Activated CD4-positive, alpha-beta T cell treated with anti-CD3 and anti-CD28 coated beads for 48 hours (primary cell): ENCODE results near the gene ESR2.

Experiments
- DNase-seq: peaks from one replicate; pipeline ENCODE4 v3.0.0-alpha.2; 2020

ESR2 gene

DNA sequence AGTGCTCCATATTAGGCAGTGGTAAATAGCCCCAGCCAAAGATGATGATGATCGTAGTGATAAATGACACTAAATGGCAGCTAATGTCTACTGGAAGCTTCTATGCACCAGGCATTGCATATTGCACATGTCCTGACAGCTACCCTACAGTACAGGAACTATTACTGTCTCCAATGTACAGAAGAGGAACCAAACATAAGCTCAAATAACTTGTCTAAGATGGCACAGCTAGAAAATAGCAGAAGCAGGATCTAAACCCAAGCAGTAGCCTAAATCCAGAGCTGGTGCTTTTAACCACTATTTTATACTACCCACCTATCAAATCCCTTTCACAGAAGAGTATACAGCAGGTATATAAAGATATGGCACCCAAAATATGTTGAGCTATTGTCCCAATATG, 28.9 kb downstream of the ESR2 start:
- no peak for DNase-seq

- no peak for DNase-seq
These were observed 33.8 kb downstream of the ESR2 start for GRCh38 chr14:64260418-64260817.

DNA sequence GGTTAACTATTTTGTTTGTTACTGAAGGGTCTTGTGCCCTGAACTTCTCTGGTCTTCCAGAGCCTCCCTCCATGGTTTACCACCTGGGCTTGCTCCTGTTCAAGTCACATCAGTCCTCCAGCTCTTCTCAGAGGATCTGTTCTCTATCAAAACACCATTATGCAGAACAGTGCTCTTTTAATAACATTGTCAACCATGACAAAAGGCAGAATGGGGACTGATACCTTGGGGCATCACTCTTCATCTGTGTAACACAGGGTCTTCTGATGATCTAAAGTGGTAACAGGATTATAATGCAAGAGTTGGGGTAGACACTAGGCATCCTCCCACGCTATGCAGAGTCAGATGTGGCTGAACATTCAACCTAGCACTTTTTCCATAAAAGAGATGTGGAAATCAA, 38.4 kb downstream of the ESR2 start:
- no peak for DNase-seq

DNA sequence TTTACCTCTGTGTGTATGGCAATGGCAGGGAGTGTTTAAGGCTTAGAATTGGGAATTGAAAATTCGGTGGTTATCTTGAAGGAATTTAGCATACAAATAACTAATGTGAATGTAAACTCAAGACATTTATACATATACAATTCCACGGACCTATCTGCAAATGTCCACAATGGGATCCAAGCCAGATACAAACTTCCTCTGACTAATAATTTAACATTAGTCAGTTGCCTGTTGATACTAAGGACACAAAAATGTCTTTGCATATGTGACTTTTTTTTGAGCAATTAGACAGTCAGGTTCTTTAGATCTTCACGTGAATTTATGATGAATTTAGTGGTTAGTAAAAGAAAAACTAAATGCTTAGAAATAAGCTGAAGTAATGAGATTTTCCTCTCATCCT, 40.5 kb downstream of the ESR2 start:
- DNase-seq: no peak

DNA sequence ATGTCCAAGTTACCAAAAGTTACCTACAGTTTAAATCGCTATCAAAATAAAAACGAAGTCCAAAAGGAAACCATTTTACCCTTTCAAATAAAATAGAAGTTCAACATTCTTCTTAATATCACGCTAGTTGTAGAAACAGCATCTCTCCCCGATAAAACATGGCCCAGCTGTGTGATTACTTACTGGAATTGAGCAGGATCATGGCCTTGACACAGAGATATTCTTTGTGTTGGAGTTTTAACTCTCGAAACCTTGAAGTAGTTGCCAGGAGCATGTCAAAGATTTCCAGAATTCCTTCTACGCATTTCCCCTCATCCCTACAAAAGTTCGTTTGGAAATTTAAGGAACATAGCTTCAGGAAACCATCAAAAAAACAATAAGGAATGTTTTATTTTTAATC, 44.8 kb downstream of the ESR2 start:
- no peak for DNase-seq

DNA sequence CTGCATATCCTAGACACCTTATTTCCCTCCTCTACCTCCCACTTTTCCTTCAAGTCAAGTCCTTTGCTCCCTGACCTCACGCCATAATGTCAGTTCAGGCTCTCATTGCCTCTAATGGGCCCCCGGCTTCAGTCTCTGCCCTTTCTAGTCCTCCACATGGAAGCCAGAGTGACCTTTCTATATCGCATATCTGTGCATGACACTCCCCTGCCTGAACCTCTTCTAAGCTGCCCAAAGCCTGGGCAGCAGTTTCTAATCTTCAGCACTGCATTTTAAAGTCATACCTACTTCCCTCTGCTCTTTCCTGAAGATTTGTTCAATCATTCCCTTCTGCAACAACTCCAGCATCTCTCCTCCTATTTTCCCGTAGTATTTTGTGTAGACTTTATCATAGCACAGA, 45.5 kb downstream of the ESR2 start:
- no peak for DNase-seq

GRCh38 chr14:64247195-64247594, 47.0 kb downstream of the ESR2 start:
- DNase-seq: no peak

DNA sequence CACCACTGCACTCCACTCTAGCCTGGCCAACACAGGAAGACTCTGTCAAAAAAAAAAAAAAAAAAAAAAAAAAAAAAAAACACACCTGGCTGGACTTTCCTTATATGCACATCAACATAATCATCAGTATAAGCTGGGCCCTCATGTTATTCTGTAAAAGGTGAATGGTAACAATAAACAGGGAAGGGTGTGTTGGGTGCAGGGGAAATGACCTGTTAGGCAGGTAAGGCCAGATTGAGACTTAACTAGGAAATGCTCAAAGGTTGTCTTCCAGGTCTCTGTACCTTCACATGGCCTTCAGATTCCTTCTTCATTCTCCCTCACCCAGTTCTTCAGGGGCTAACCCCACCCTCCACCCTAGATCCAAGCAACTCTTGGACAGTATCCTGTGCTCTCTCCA, 47.5 kb downstream of the ESR2 start:
- DNase-seq: no peak

DNA sequence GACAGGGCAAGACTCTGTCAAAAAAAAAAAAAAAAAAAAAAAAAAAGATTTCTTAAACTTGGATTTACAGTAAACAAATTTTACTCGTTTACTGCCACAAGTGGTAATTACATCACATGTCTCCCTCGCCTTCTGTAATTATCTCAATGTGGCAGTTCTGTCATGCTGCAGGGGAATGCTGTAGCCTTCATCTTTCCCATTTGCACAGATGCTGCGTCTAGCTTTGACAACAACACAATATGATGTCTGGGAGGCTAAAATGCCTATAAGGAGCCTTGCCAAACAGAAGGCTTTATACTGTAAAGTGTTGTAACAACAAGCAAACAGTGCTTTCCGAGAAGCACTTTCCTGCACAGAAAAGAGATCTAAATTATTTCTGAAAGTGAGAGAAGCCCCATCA, 48.7 kb downstream of the ESR2 start:
- DNase-seq: no peak

- no peak for DNase-seq
These were observed 49.9 kb downstream of the ESR2 start for GRCh38 chr14:64244279-64244678.

- no peak for DNase-seq
These were observed 55.5 kb downstream of the ESR2 start for GRCh38 chr14:64238631-64239030.

DNA sequence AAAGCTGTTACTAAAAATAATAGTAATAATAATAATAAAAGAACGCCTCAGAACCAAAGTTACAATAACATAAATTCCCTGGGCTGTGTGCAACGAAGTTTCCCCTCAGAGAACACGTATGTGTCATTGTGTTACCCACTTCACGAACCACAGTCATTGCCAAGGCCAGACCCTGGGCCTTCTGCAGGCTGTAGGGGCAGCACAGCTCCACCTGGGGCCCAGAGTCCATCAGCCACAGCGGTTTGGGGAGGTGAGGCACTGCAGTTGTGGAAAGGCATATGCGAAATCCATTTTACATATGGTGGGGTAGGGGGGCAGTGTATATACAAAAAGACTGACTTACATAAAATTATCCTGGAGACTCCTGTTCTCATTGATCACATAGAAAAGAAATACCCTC, 56.1 kb downstream of the ESR2 start:
- no peak for DNase-seq

- DNase-seq: no peak
These were observed 58.2 kb downstream of the ESR2 start for GRCh38 chr14:64235652-64236640.

DNA sequence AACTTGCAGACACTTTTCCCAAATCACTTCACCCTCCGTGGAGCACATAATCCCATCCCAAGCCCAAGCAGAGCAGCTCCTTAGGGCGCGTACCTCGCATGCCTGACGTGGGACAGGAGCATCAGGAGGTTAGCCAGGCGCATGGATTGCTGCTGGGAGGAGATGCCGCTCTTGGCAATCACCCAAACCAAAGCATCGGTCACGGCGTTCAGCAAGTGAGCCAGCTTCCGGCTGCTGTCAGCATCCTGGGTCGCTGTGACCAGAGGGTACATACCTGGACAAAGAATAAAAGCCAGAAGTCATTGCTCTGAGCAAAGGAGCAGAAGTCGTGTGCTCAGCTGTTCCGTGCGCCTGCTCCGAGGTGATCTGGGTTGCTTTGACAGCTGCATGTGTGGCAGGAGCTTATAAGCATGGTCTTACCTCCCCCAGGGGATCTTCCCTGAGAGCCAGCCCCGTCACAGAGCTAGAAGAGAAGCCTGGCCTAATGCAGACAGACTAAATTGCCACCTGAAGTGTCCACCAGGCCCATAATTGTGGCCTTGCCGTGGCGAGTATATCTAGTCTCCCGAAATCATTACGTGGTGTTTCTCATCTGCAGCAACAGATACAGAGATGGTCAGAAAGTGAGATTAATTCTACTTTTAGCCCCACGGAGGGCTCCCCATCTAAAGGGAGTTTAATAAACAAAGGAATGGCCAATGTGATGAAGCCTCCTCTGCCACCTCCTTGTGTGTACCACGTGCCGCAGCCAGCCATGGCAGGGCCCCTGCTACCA, 59.1 kb downstream of the ESR2 start:
- DNase-seq: no peak

DNA sequence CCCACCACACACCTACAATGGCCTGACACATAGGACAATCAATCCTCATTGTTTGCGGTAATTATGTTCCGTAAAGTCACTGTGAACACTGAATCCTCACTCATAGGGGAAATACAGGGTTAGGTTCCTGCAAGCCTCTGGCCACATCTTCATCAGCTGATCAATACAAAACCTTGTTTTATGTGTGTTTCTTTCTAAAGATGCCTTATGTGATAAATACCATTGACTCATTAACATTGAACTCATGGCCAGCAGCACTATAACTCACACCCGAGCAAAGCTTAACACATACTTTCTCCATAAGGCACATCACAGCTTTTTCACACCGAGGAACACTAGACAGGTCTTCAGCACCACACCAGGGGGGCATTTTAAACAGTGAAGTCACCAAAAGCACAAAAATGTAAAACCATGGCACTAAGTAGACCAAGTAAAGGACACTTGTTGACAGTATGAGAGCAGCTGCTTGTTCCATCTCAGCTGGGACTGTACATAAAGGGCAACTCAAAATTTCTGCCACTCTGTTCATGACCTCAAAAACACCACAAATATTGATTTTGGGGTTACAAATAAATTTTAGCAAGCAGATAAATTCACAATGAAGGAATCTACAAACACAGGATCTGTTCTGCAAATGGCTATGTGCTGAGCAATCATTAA, 60.5 kb downstream of the ESR2 start:
- DNase-seq: no peak

DNA sequence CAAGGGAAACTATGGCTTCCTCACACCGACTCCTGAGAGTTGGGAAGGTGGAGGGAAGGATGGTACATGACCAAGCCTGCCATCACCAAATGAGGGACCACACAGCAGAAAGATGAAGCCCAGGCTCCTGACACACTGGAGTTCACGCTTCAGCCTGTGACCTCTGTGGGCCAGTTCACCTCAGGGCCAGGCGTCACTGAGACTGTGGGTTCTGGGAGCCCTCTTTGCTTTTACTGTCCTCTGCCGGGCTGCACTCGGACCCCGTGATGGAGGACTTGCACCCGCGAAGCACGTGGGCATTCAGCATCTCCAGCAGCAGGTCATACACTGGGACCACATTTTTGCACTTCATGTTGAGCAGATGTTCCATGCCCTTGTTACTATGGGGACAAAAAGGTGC, 61.2 kb downstream of the ESR2 start:
- no peak for DNase-seq

- DNase-seq: peak; percentile 40
These were observed 61.9 kb downstream of the ESR2 start for GRCh38 chr14:64232095-64232838.

DNA sequence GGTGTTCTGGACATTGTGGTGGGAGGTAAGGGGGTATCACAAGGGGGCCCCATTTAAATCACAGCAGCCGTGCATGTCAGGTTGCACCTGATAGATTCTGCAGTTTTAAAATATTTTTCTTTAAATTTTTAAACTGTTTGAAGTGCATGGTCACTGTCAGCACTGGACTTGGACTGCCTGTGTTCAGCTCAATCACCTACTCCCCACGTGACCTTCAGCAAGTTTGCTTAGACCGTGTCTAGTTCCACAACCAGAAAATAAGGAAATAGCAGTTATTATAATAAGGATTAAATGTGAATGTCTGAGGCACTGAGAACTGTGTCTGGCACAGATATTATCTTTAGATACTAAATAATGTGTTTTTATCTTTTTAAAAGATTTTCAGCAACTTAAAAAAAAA, 64.7 kb downstream of the ESR2 start:
- DNase-seq: no peak

GRCh38 chr14:64227856-64228255, 66.3 kb downstream of the ESR2 start:
- no peak for DNase-seq

DNA sequence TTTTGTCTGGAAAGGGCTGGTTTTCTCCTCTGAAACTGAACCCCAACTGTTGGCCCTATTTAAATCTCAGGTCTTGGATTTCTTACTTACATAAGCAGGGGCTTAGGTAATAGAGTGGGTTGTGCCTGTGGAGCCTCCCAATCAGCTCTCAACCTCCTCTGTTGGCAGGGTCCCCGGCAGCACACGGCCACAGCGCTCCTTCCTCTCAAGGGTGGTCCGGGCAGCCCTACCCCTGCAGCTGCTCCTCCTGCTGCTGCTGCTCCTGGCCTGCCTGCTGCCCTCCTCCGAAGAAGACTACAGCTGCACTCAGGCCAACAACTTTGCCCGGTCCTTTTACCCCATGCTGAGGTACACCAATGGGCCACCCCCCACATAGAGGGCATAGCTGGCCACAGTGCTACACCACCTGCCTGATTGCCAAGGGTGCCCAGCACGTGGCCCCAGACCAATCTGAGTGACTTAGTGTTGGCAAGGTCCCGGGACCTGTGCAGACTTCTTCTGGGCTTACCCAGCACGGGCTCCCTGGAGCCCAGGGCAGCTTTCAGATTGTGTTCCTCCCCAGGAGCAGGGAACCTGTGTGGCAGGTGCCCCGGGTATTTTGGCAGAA, 68.9 kb downstream of the ESR2 start:
- no peak for DNase-seq

- DNase-seq: no peak
These were observed 72.7 kb downstream of the ESR2 start for GRCh38 chr14:64221391-64222003.

DNA sequence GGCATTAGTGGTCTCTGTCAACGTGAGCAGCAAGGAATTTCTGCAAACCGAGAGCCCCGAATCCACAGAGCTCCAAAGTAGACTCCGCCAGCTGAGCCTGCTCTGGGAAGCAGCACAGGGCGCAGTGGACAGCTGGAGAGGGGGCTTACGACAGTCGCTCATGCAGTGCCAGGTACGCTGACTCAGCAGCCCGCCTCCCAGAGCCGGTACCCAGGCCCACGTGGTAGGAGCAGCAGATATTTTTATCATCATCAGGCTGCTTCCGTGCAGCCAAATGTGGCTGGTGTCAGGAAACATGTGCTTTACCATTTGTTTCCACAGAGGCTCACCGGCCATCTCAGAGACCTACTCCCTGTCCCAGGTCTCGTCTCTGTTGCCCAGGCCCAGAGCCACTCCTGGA, 73.7 kb downstream of the ESR2 start:
- no peak for DNase-seq
